Stimulated activated CD4-positive, alpha-beta T cell treated with anti-CD3 and anti-CD28 coated beads, Interleukin-4, amount 100 ng/mL, for 4 hours (primary cell): ENCODE results near the gene NIP7.
A peak's percentile ranks its signal among the peaks of the same experiment; 100 is the strongest.
"Not testable (repeated sequence)": the region's sequence is repeated elsewhere in the genome, so short reads cannot be mapped to it uniquely, and the experiment has no call there.

Source experiments
- DNase-seq, 2 experiments: peaks; one replicate each; pipeline ENCODE4 v3.0.0-alpha.2; 2020

The NIP7 gene

GRCh38 chr16:69339289-69340094 is at the start of gene NIP7, which contains the start of gene COG8:
NIP7 (plus strand) TSS chr16:69339772; CDS start chr16:69339830, 58 bp downstream.
COG8 (minus strand) TSS chr16:69339564; CDS start chr16:69339552, 12 bp downstream.
- peak; percentile 84 to 89 for DNase-seq

- not testable (repeated sequence) for DNase-seq
Observed at GRCh38 chr16:69291657-69292056, 47.9 kb upstream of the NIP7 start.

- no peak for DNase-seq
Observed at GRCh38 chr16:69293401-69293800, 46.2 kb upstream of the NIP7 start.

- no peak for DNase-seq
Observed at GRCh38 chr16:69294051-69294450, 45.5 kb upstream of the NIP7 start.

- DNase-seq = not testable (repeated sequence)
Observed at GRCh38 chr16:69296771-69297170, 42.8 kb upstream of the NIP7 start.

- no peak for DNase-seq
Observed at GRCh38 chr16:69298261-69298660, 41.3 kb upstream of the NIP7 start.

GRCh38 chr16:69301187-69301586 is 38.4 kb upstream of the NIP7 start:
- no peak for DNase-seq

- DNase-seq = no peak
Observed at GRCh38 chr16:69301861-69302260, 37.7 kb upstream of the NIP7 start.

- DNase-seq = no peak
Observed at GRCh38 chr16:69302301-69302700, 37.3 kb upstream of the NIP7 start.

GRCh38 chr16:69306031-69306430 is 33.5 kb upstream of the NIP7 start:
- no peak for DNase-seq

GRCh38 chr16:69307091-69307490 is 32.5 kb upstream of the NIP7 start:
- DNase-seq = no peak

- no peak for DNase-seq
Observed at GRCh38 chr16:69307856-69308255, 31.7 kb upstream of the NIP7 start.

GRCh38 chr16:69309316-69309715 is 30.3 kb upstream of the NIP7 start:
- DNase-seq = no peak

GRCh38 chr16:69310653-69311532 is 28.7 kb upstream of the NIP7 start, which contains the start of gene VPS4A:
VPS4A (plus strand) TSS chr16:69311350; CDS start chr16:69311512, 162 bp downstream.
- DNase-seq = peak; percentile 96 to 98

- DNase-seq = peak in 1 of 2 experiments; percentile 42
Observed at GRCh38 chr16:69311533-69312387, 27.8 kb upstream of the NIP7 start.

- no peak for DNase-seq
Observed at GRCh38 chr16:69313469-69313868, 26.1 kb upstream of the NIP7 start.

GRCh38 chr16:69314534-69314933 is 25.0 kb upstream of the NIP7 start:
- no peak for DNase-seq

- no peak for DNase-seq
Observed at GRCh38 chr16:69315486-69316311, 23.9 kb upstream of the NIP7 start.

GRCh38 chr16:69316595-69317034 is 23.0 kb upstream of the NIP7 start:
- no peak for DNase-seq

GRCh38 chr16:69318177-69318910 is 21.2 kb upstream of the NIP7 start:
- no peak for DNase-seq

- no peak for DNase-seq
Observed at GRCh38 chr16:69318911-69319289, 20.7 kb upstream of the NIP7 start.
